ENCODE measurements around the gene SPP1. TPM values are rescaled to one million over a fixed set of nuclear protein-coding genes. Genes with fewer than 3 reads are reported as not detected.

The SPP1 gene
- total RNA-seq, 4 donors from 2014 or later: 43.3 to 2,902 (median 151) TPM

- TF ChIP-seq, protein P1, sequence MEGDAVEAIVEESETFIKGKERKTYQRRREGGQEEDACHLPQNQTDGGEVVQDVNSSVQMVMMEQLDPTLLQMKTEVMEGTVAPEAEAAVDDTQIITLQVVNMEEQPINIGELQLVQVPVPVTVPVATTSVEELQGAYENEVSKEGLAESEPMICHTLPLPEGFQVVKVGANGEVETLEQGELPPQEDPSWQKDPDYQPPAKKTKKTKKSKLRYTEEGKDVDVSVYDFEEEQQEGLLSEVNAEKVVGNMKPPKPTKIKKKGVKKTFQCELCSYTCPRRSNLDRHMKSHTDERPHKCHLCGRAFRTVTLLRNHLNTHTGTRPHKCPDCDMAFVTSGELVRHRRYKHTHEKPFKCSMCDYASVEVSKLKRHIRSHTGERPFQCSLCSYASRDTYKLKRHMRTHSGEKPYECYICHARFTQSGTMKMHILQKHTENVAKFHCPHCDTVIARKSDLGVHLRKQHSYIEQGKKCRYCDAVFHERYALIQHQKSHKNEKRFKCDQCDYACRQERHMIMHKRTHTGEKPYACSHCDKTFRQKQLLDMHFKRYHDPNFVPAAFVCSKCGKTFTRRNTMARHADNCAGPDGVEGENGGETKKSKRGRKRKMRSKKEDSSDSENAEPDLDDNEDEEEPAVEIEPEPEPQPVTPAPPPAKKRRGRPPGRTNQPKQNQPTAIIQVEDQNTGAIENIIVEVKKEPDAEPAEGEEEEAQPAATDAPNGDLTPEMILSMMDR (IDR thresholded peaks at IDR 0.05; ENCODE audit: low read depth): no peak
These were observed 32.0 kb downstream of the SPP1 start, which contains the start of gene PKD2 for GRCh38 chr4:88007304-88008121. TSS of gene PKD2 (plus strand) at chr4:88007635. CDS start at chr4:88007734, 99 bp downstream.

- TF ChIP-seq, protein P1 (IDR thresholded peaks at IDR 0.05; ENCODE audit: low read depth): no peak
These were observed 32.7 kb downstream of the SPP1 start for GRCh38 chr4:88008122-88008742.

GRCh38 chr4:88008743-88009171 is 33.2 kb downstream of the SPP1 start:
- TF ChIP-seq, protein P1 (IDR thresholded peaks at IDR 0.05; ENCODE audit: low read depth): no peak

DNA sequence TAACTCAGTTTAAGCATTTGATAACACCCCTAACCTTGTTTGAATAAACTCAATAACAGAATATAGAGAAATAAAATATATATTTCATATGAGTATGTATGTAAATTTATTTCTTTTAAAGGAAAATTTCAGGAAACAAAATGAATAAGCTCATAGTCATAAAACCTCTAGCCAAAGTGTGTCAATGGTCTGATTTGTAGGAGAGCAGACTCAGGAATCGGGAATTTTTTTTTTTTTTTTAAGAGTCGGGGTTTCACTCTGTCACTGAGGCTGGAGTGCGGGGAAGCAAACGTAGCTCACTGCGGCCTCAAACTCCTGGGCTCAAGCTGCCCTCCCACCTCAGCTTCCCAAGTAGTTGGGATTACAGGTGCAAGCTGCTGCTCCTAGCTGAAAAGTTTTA is 34.4 kb downstream of the SPP1 start:
- TF ChIP-seq, protein P1 (IDR thresholded peaks at IDR 0.05; ENCODE audit: low read depth): no peak

GRCh38 chr4:88010966-88011365 is 35.5 kb downstream of the SPP1 start:
- TF ChIP-seq, protein P1 (IDR thresholded peaks at IDR 0.05; ENCODE audit: low read depth): no peak

DNA sequence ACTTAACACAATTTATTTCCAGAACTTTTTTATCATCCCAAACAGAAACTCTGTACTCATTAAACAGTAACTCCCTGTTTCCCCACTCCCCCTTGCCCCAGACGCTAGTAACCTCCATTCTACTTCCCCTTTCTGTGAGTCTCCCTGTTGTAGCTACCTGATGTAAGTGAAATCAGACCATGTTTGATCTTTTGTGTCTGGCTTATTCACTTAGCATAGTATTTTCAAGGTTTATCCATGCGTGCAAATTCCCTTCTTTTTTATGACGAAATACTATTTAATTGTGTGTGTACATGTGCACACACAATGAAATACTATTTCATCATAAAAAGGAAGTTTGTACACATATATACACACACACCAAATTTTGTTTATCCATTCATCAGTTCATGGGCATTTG is 37.1 kb downstream of the SPP1 start:
- TF ChIP-seq, protein P1 (IDR thresholded peaks at IDR 0.05; ENCODE audit: low read depth): no peak

DNA sequence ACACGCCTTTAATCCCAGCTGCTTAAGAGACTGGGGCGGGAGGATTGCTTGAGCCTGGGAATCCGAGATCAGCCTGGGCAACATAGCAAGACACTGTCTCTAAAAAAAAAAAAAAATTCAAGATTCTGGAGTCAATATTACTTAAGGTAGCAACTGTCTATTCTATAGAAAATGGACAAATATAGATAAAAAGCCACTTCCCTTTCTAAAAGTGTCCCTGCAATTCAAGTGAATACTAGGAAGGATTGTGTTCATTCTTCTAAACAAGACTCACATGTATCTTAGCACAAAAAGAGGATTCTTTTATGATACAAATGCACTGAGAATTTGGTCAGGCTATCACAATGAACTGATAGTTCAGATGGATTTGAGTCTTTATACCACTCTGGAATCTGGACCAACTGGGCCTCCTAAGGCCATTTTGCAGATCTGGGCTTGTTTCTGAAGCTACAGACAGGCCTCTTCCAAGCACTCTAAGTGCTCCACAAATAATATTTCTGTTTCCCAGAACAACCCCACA is 38.9 kb downstream of the SPP1 start:
- TF ChIP-seq, protein P1 (IDR thresholded peaks at IDR 0.05; ENCODE audit: low read depth): no peak

Data from subcutaneous adipose tissue (tissue), 4 donors.